ENCODE results near the gene LYPLAL1. TPM values are rescaled to one million over a fixed set of nuclear protein-coding genes. Genes with fewer than 3 reads are reported as not detected.

LYPLAL1 gene
- 50.6 TPM for total RNA-seq

DNA sequence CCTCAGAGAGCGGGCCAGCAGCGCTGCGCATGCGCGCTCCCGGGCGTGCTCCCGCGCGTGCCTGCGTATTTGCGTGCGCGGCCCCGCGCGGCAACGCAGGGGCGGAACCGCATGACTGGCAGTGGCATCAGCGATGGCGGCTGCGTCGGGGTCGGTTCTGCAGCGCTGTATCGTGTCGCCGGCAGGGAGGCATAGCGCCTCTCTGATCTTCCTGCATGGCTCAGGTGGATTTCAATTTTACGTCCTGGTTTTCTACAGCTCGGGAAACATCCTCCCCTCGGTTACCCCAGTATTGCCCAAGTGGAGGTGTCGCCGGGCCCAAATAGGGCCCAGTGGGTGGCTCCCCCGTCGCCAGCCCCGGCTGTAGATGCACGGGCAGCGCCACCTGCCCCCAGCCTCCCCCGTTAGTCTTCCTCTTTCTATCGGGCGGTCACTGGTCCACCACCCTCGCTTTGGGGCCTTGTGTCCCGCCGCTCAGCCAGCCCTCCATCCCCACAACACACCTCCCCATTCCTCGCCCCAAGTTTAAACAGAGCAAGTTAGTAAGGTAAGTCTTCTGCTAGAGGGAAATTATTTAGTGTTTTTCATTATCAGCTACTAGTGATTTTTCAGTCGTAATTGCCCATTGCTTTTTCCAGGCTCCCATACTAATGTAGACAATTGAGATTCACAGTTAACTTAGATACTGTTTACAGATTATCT, at the start of gene LYPLAL1:
Gene LYPLAL1 (plus strand): TSS at position 121 of the 702 bp plus-strand sequence. CDS start 13 bp downstream, at position 134.
- Histone ChIP-seq H3K36me3 (ENCODE audit: control insufficient read depth in 3 of 3, insufficient read depth in 3 of 3, low read length in 3 of 3) (no peaks in the 10 kb centered on the region), H3K4me1 (ENCODE audit: control insufficient read depth in 3 of 3, insufficient read depth in 3 of 3, low read length in 3 of 3) (peaks cover 9 to 17% (median 14%) of the 10 kb centered on the region in 3 donors), H3K9ac (ENCODE audit: low read depth in 1 of 3, low read length in 3 of 3) (peak within 1 kb of the TSS; percentile 84 to 92 (median 86)), H3K27ac (ENCODE audit: low read depth, low read length) (peak within 1 kb of the TSS; percentile 95), H3K27me3 (ENCODE audit: control insufficient read depth in 3 of 3, insufficient read depth in 3 of 3, low read length in 3 of 3) (no peaks in the 10 kb centered on the region), H3K9me3 (ENCODE audit: control insufficient read depth in 3 of 3, low read length in 3 of 3) (no peaks in the 10 kb centered on the region), H3K4me3 (ENCODE audit: low read length in 3 of 3) (peak within 1 kb of the TSS; percentile 82 to 89 (median 88))

DNA sequence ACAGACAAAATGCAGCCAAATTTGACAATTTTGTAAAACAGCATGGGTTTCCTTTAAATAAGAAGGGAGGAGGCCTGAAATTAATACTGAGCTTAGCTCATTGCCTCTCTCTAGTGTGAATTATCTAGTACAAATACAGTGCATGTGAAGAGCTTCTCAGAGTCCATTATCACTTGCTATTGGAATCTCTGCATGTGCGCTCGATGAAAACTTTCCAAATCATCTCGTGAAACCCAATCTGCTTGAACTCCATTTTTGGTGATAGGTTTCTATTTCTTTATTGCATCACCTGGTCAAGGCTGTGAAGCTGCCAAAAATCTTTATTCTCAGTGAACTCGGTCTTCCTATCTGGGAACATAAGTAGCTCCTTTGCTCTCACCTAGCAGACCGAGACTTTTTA, 49.5 kb upstream of the LYPLAL1 start:
- H3K4me1 ChIP-seq (ENCODE audit: control insufficient read depth in 3 of 3, insufficient read depth in 3 of 3, low read length in 3 of 3), result peaks cover 10 to 29% (median 11%) of the 10 kb centered on the region in 3 donors
- H3K4me3 ChIP-seq (ENCODE audit: low read length in 3 of 3), result no peak overlapping the region
- no peak overlapping the region for H3K27ac ChIP-seq (ENCODE audit: low read depth, low read length)
- no peaks in the 10 kb centered on the region for H3K9me3 ChIP-seq (ENCODE audit: control insufficient read depth in 3 of 3, low read length in 3 of 3)
- no peaks in the 10 kb centered on the region for H3K36me3 ChIP-seq (ENCODE audit: control insufficient read depth in 3 of 3, insufficient read depth in 3 of 3, low read length in 3 of 3)
- H3K9ac ChIP-seq (ENCODE audit: low read depth in 1 of 3, low read length in 3 of 3), result no peak overlapping the region
- H3K27me3 ChIP-seq (ENCODE audit: control insufficient read depth in 3 of 3, insufficient read depth in 3 of 3, low read length in 3 of 3), result no peaks in the 10 kb centered on the region

- no peak overlapping the region for H3K4me3 ChIP-seq (ENCODE audit: low read length in 3 of 3)
- no peak overlapping the region for H3K9ac ChIP-seq (ENCODE audit: low read depth in 1 of 3, low read length in 3 of 3)
- H3K27ac ChIP-seq (ENCODE audit: low read depth, low read length), result no peak overlapping the region
- H3K4me1 ChIP-seq (ENCODE audit: control insufficient read depth in 3 of 3, insufficient read depth in 3 of 3, low read length in 3 of 3), result peaks cover 10 to 29% (median 11%) of the 10 kb centered on the region in 3 donors
- H3K36me3 ChIP-seq (ENCODE audit: control insufficient read depth in 3 of 3, insufficient read depth in 3 of 3, low read length in 3 of 3), result no peaks in the 10 kb centered on the region
- H3K27me3 ChIP-seq (ENCODE audit: control insufficient read depth in 3 of 3, insufficient read depth in 3 of 3, low read length in 3 of 3), result no peaks in the 10 kb centered on the region
- no peaks in the 10 kb centered on the region for H3K9me3 ChIP-seq (ENCODE audit: control insufficient read depth in 3 of 3, low read length in 3 of 3)
These were observed 48.3 kb upstream of the LYPLAL1 start for GRCh38 chr1:219125342-219125741.

DNA sequence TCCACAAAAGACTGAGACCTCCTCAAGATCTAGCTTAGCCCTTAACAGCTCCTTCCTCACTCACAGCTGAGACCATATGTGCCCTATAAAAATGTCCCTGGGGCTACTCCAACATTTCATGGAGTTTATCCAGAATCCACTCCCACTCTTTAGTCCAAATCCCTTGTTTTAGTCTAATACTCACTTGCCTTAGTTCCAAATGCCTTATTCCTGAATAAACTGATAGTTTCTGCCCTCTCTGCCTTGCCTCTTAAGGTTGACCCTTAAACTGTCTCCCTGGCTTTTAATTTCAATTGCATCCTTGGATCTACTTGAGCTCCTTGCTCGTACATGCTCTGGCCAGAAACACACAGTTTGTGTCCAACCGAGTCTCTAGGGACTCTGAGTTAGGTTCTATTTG, 47.3 kb upstream of the LYPLAL1 start:
- H3K27me3 ChIP-seq (ENCODE audit: control insufficient read depth in 3 of 3, insufficient read depth in 3 of 3, low read length in 3 of 3), result no peaks in the 10 kb centered on the region
- H3K9ac ChIP-seq (ENCODE audit: low read depth in 1 of 3, low read length in 3 of 3), result no peak overlapping the region
- no peaks in the 10 kb centered on the region for H3K36me3 ChIP-seq (ENCODE audit: control insufficient read depth in 3 of 3, insufficient read depth in 3 of 3, low read length in 3 of 3)
- H3K4me1 ChIP-seq (ENCODE audit: control insufficient read depth in 3 of 3, insufficient read depth in 3 of 3, low read length in 3 of 3), result peaks cover 10 to 24% (median 11%) of the 10 kb centered on the region in 3 donors
- no peaks in the 10 kb centered on the region for H3K9me3 ChIP-seq (ENCODE audit: control insufficient read depth in 3 of 3, low read length in 3 of 3)
- H3K4me3 ChIP-seq (ENCODE audit: low read length in 3 of 3), result no peak overlapping the region
- no peak overlapping the region for H3K27ac ChIP-seq (ENCODE audit: low read depth, low read length)

- no peaks in the 10 kb centered on the region for H3K27me3 ChIP-seq (ENCODE audit: control insufficient read depth in 3 of 3, insufficient read depth in 3 of 3, low read length in 3 of 3)
- no peaks in the 10 kb centered on the region for H3K9me3 ChIP-seq (ENCODE audit: control insufficient read depth in 3 of 3, low read length in 3 of 3)
- no peak overlapping the region for H3K9ac ChIP-seq (ENCODE audit: low read depth in 1 of 3, low read length in 3 of 3)
- H3K27ac ChIP-seq (ENCODE audit: low read depth, low read length), result no peak overlapping the region
- H3K36me3 ChIP-seq (ENCODE audit: control insufficient read depth in 3 of 3, insufficient read depth in 3 of 3, low read length in 3 of 3), result no peaks in the 10 kb centered on the region
- no peak overlapping the region for H3K4me3 ChIP-seq (ENCODE audit: low read length in 3 of 3)
- peaks cover 7 to 18% (median 11%) of the 10 kb centered on the region in 3 donors for H3K4me1 ChIP-seq (ENCODE audit: control insufficient read depth in 3 of 3, insufficient read depth in 3 of 3, low read length in 3 of 3)
These were observed 44.7 kb upstream of the LYPLAL1 start for GRCh38 chr1:219128957-219129356.

- Histone ChIP-seq H3K4me1 (ENCODE audit: control insufficient read depth in 3 of 3, insufficient read depth in 3 of 3, low read length in 3 of 3) (peaks cover 3 to 12% (median 7%) of the 10 kb centered on the region in 3 donors), H3K27me3 (ENCODE audit: control insufficient read depth in 3 of 3, insufficient read depth in 3 of 3, low read length in 3 of 3) (no peaks in the 10 kb centered on the region), H3K4me3 (ENCODE audit: low read length in 3 of 3) (no peak overlapping the region), H3K9ac (ENCODE audit: low read depth in 1 of 3, low read length in 3 of 3) (no peak overlapping the region), H3K27ac (ENCODE audit: low read depth, low read length) (no peak overlapping the region), H3K9me3 (ENCODE audit: control insufficient read depth in 3 of 3, low read length in 3 of 3) (no peaks in the 10 kb centered on the region), H3K36me3 (ENCODE audit: control insufficient read depth in 3 of 3, insufficient read depth in 3 of 3, low read length in 3 of 3) (no peaks in the 10 kb centered on the region)
These were observed 43.2 kb upstream of the LYPLAL1 start for GRCh38 chr1:219130366-219130935.

- H3K36me3 ChIP-seq (ENCODE audit: control insufficient read depth in 3 of 3, insufficient read depth in 3 of 3, low read length in 3 of 3), result no peaks in the 10 kb centered on the region
- H3K27ac ChIP-seq (ENCODE audit: low read depth, low read length), result no peak overlapping the region
- no peak overlapping the region for H3K9ac ChIP-seq (ENCODE audit: low read depth in 1 of 3, low read length in 3 of 3)
- H3K27me3 ChIP-seq (ENCODE audit: control insufficient read depth in 3 of 3, insufficient read depth in 3 of 3, low read length in 3 of 3), result no peaks in the 10 kb centered on the region
- no peaks in the 10 kb centered on the region for H3K4me1 ChIP-seq (ENCODE audit: control insufficient read depth in 3 of 3, insufficient read depth in 3 of 3, low read length in 3 of 3)
- H3K4me3 ChIP-seq (ENCODE audit: low read length in 3 of 3), result no peak overlapping the region
- H3K9me3 ChIP-seq (ENCODE audit: control insufficient read depth in 3 of 3, low read length in 3 of 3), result no peaks in the 10 kb centered on the region
These were observed 40.7 kb upstream of the LYPLAL1 start for GRCh38 chr1:219132939-219133338.

DNA sequence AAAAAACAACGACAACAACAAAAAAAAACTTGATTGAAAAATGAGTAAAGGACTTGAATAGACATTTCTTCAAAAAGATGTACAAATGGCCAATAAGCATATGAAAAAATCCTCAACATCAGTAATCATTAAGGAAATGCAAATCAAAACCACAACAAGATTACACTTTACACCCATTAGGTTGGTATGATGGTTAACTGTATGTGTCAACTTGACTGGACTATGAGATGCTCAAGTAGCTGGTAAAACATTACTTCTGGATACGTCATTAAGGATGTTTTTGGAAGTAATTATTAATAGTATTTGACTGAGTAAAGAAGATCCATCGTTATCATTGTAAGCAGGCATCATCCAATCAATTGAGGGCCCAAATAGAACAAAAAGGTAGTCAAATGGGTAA, 34.9 kb upstream of the LYPLAL1 start:
- H3K27me3 ChIP-seq (ENCODE audit: control insufficient read depth in 3 of 3, insufficient read depth in 3 of 3, low read length in 3 of 3), result no peaks in the 10 kb centered on the region
- no peaks in the 10 kb centered on the region for H3K4me1 ChIP-seq (ENCODE audit: control insufficient read depth in 3 of 3, insufficient read depth in 3 of 3, low read length in 3 of 3)
- no peak overlapping the region for H3K27ac ChIP-seq (ENCODE audit: low read depth, low read length)
- H3K9ac ChIP-seq (ENCODE audit: low read depth in 1 of 3, low read length in 3 of 3), result no peak overlapping the region
- H3K9me3 ChIP-seq (ENCODE audit: control insufficient read depth in 3 of 3, low read length in 3 of 3), result no peaks in the 10 kb centered on the region
- no peaks in the 10 kb centered on the region for H3K36me3 ChIP-seq (ENCODE audit: control insufficient read depth in 3 of 3, insufficient read depth in 3 of 3, low read length in 3 of 3)
- no peak overlapping the region for H3K4me3 ChIP-seq (ENCODE audit: low read length in 3 of 3)

DNA sequence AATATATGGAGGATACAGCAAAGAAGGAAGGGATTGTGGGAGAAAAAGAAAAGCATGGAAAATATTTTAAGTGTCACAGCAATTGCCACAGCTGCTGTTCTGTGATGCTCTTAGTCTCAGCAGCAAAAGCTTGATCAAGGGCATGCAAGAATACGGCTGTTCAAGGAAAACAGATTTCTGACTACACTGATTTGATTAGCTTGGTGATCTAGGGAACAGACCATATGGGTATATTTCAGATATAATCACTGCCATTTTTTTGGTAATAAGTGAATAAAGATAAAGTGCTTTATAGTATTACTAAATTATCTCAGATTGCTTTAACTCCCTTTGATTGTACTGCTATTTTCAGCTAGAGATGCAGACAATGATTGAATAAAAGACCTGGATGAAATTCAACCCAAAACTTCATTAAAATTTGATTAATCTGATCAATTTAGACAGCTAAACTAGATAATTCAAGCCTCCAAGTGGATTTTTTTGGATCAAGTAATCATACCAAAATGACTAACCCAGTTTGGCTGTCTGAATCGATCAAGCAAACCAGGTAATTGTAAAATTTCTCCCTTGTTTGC, 33.3 kb upstream of the LYPLAL1 start:
- H3K9me3 ChIP-seq (ENCODE audit: control insufficient read depth in 3 of 3, low read length in 3 of 3), result no peaks in the 10 kb centered on the region
- H3K4me1 ChIP-seq (ENCODE audit: control insufficient read depth in 3 of 3, insufficient read depth in 3 of 3, low read length in 3 of 3), result no peaks in the 10 kb centered on the region
- H3K36me3 ChIP-seq (ENCODE audit: control insufficient read depth in 3 of 3, insufficient read depth in 3 of 3, low read length in 3 of 3), result no peaks in the 10 kb centered on the region
- no peak overlapping the region for H3K27ac ChIP-seq (ENCODE audit: low read depth, low read length)
- no peak overlapping the region for H3K4me3 ChIP-seq (ENCODE audit: low read length in 3 of 3)
- H3K27me3 ChIP-seq (ENCODE audit: control insufficient read depth in 3 of 3, insufficient read depth in 3 of 3, low read length in 3 of 3), result no peaks in the 10 kb centered on the region
- H3K9ac ChIP-seq (ENCODE audit: low read depth in 1 of 3, low read length in 3 of 3), result no peak overlapping the region

DNA sequence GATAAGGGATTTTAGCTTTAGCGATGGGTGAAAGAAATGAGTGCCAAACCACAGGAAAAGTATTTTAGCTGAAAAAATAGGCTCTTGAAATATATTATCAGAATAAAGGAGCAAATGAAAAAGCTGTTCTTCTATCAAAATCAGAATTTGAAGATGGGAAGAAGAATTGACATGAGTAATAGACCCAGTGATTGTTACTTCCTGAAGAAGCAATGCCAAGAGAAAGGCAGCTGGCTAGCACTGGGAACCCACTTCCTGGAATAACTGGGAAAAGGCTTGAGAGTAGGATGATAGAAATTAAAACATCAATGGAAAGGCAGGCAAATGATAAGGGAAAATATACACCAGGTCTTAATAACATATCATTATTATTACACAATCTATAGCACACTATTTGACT, 29.9 kb upstream of the LYPLAL1 start:
- H3K9ac ChIP-seq (ENCODE audit: low read depth in 1 of 3, low read length in 3 of 3), result no peak overlapping the region

More for the DNA sequence above, 29.9 kb upstream of the LYPLAL1 start:
- Histone ChIP-seq H3K27ac (ENCODE audit: low read depth, low read length) (no peak overlapping the region), H3K36me3 (ENCODE audit: control insufficient read depth in 3 of 3, insufficient read depth in 3 of 3, low read length in 3 of 3) (no peaks in the 10 kb centered on the region), H3K27me3 (ENCODE audit: control insufficient read depth in 3 of 3, insufficient read depth in 3 of 3, low read length in 3 of 3) (no peaks in the 10 kb centered on the region), H3K9me3 (ENCODE audit: control insufficient read depth in 3 of 3, low read length in 3 of 3) (no peaks in the 10 kb centered on the region), H3K4me1 (ENCODE audit: control insufficient read depth in 3 of 3, insufficient read depth in 3 of 3, low read length in 3 of 3) (no peaks in the 10 kb centered on the region), H3K4me3 (ENCODE audit: low read length in 3 of 3) (no peak overlapping the region)

Measured in skeletal muscle tissue (tissue), 4 donors.